Skin of body (tissue), 1 donor: ENCODE results near the gene MINK1. TPM values are rescaled to one million over a fixed set of nuclear protein-coding genes. Genes with fewer than 3 reads are reported as not detected.

Experiments used
- total RNA-seq: library from RNA; depleted of rRNA; stranded (reverse); fragments of >200 nt; gene quantifications from one replicate; pipeline ENCODE4 v1.2.3, GENCODE V29; 2014

Gene MINK1
- total RNA-seq, 1 donor from 2014 or later: 40.9 TPM

Other genes starting within 250 kb of the MINK1 start
- 14.9 TPM for gene SMTNL2, start 248.8 kb upstream of the MINK1 start, total RNA-seq
- 2.9 TPM for gene ALOX15, start 191.7 kb upstream of the MINK1 start, total RNA-seq
- gene PELP1, start 129.2 kb upstream of the MINK1 start, total RNA-seq: 20.4 TPM
- 13.0 TPM for gene ARRB2, start 122.7 kb upstream of the MINK1 start, total RNA-seq
- gene MED11, start 101.9 kb upstream of the MINK1 start, total RNA-seq: 8.7 TPM
- 0.89 TPM for gene ZMYND15, start 93.5 kb upstream of the MINK1 start, total RNA-seq
- gene CXCL16, start 93.4 kb upstream of the MINK1 start, total RNA-seq: 6.5 TPM
- not detected for gene TM4SF5, start 61.5 kb upstream of the MINK1 start, total RNA-seq
- gene VMO1, start 47.0 kb upstream of the MINK1 start, total RNA-seq: 1.6 TPM
- gene GLTPD2, start 44.4 kb upstream of the MINK1 start, total RNA-seq: not detected
- 78.3 TPM for gene PSMB6, start 37.2 kb upstream of the MINK1 start, total RNA-seq
- gene PLD2, start 26.2 kb upstream of the MINK1 start, total RNA-seq: 24.5 TPM
- 6.0 TPM for gene C17orf107, start 66.2 kb downstream of the MINK1 start, total RNA-seq
- 0.69 TPM for gene CHRNE, start 69.8 kb downstream of the MINK1 start, total RNA-seq
- gene GP1BA, start 98.9 kb downstream of the MINK1 start, total RNA-seq: 0.10 TPM
- gene SLC25A11, start 106.7 kb downstream of the MINK1 start, total RNA-seq: 34.2 TPM
- 20.6 TPM for gene RNF167, start 106.9 kb downstream of the MINK1 start, total RNA-seq
- gene PFN1, start 115.2 kb downstream of the MINK1 start, total RNA-seq: 160 TPM
- gene ENO3, start 117.8 kb downstream of the MINK1 start, total RNA-seq: 378 TPM
- 40.7 TPM for gene SPAG7, start 134.5 kb downstream of the MINK1 start, total RNA-seq
- 17.8 TPM for gene CAMTA2, start 154.3 kb downstream of the MINK1 start, total RNA-seq
- 0.20 TPM for gene INCA1, start 164.2 kb downstream of the MINK1 start, total RNA-seq
- gene KIF1C, start 164.6 kb downstream of the MINK1 start, total RNA-seq: 29.1 TPM
- 0.59 TPM for gene SLC52A1, start 202.1 kb downstream of the MINK1 start, total RNA-seq
- 3.1 TPM for gene ZFP3, start 245.1 kb downstream of the MINK1 start, total RNA-seq